CD14-positive monocyte (primary cell): ENCODE measurements around the gene CGNL1. TPM values are rescaled to one million over a fixed set of nuclear protein-coding genes. Genes with fewer than 3 reads are reported as not detected.

ENCODE experiments used
- DNase-seq, 3 donors: peaks; one replicate each; pipeline ENCODE4 v3.0.0-alpha.2; 2011 to 2022
- H2AFZ ChIP-seq: 2 replicates; pipeline ENCODE4 v1.6.0; 2012; ENCODE audit warnings: mild to moderate bottlenecking, low read depth, low read length, inconsistent platforms; ENCODE audit not compliant: insufficient read depth, poor library complexity, severe bottlenecking
- H3K27ac ChIP-seq, 2 donors: 1 replicate in 1 of 2; 2 replicates in 1 of 2; pipeline ENCODE4 v1.5.1; 2012 to 2013; ENCODE audit warnings: low read length in 2 of 2, control low read depth in 1 of 2, inconsistent platforms in 1 of 2, low read depth in 1 of 2, mild to moderate bottlenecking in 1 of 2
- H3K27me3 ChIP-seq, 2 donors: one replicate each; pipeline versions ENCODE4 v1.6.0 to v1.6.1; 2011 to 2013; ENCODE audit warnings: low read length in 2 of 2; ENCODE audit not compliant: control insufficient read depth in 2 of 2, insufficient read depth in 2 of 2
- H3K36me3 ChIP-seq, 2 donors: replicated peaks in 1 of 2; 1 replicate in 1 of 2; 2 replicates in 1 of 2; pipeline versions ENCODE4 v1.5.1 to v1.6.1; 2012 to 2013; ENCODE audit warnings: low read length in 2 of 2, control low read depth in 1 of 2, inconsistent platforms in 1 of 2, mild to moderate bottlenecking in 1 of 2; ENCODE audit not compliant: insufficient read depth in 2 of 2, control insufficient read depth in 1 of 2
- H3K4me1 ChIP-seq, 2 donors: 1 replicate in 1 of 2; 2 replicates in 1 of 2; pipeline versions ENCODE4 v1.5.1 to v1.6.1; 2012 to 2013; ENCODE audit warnings: low read length in 2 of 2, control low read depth in 1 of 2, inconsistent platforms in 1 of 2, mild to moderate bottlenecking in 1 of 2, moderate library complexity in 1 of 2; ENCODE audit not compliant: insufficient read depth in 2 of 2, control insufficient read depth in 1 of 2
- H3K4me2 ChIP-seq: replicated peaks from 2 replicates; pipeline ENCODE3; 2012; ENCODE audit warnings: low read length, moderate library complexity, mild to moderate bottlenecking; ENCODE audit not compliant: poor library complexity, severe bottlenecking; ENCODE audit errors: extremely low read depth
- H3K4me3 ChIP-seq, 3 experiments: fragments of 200-600 bp in 1 of 3; sonication (generic) in 1 of 3; replicated peaks in 1 of 3; 1 replicate in 2 of 3; 2 replicates in 1 of 3; pipeline ENCODE4 v1.5.1; 2011 to 2013; ENCODE audit warnings: low read length in 3 of 3, mild to moderate bottlenecking in 3 of 3, control low read depth in 2 of 3, low read depth in 2 of 3, inconsistent platforms in 1 of 3, moderate library complexity in 1 of 3
- H3K79me2 ChIP-seq: 2 replicates; pipeline ENCODE4 v1.6.0; 2012; ENCODE audit warnings: mild to moderate bottlenecking, control low read depth, inconsistent platforms, low read length, moderate library complexity; ENCODE audit not compliant: insufficient read depth
- H3K9ac ChIP-seq: 2 replicates; pipeline ENCODE4 v1.6.0; 2017; ENCODE audit warnings: low read length, mild to moderate bottlenecking; ENCODE audit not compliant: insufficient read depth, poor library complexity, severe bottlenecking
- H3K9me3 ChIP-seq, 2 donors: replicated peaks in 1 of 2; 1 replicate in 1 of 2; 2 replicates in 1 of 2; pipeline versions ENCODE4 v1.5.1 to v1.6.1; 2012 to 2013; ENCODE audit warnings: low read length in 2 of 2, control low read depth in 1 of 2; ENCODE audit not compliant: control insufficient read depth in 1 of 2, insufficient read depth in 1 of 2
- H4K20me1 ChIP-seq: 2 replicates; pipeline ENCODE4 v1.6.0; 2012; ENCODE audit warnings: mild to moderate bottlenecking, low read length, control low read depth, moderate library complexity; ENCODE audit not compliant: insufficient read depth
- H3K27ac Mint-ChIP-seq, 7 donors: one replicate each; pipeline ENCODE4 v1.8.0; 2020; ENCODE audit warnings: mild to moderate bottlenecking in 7 of 7, mixed read lengths in 7 of 7, moderate library complexity in 6 of 7, inconsistent platforms in 2 of 7
- H3K27me3 Mint-ChIP-seq, 3 donors: one replicate each; pipeline ENCODE4 v1.8.0; 2021 to 2022; ENCODE audit warnings: low read depth in 3 of 3, mild to moderate bottlenecking in 3 of 3, mixed read lengths in 3 of 3, moderate library complexity in 3 of 3, inconsistent platforms in 1 of 3
- H3K36me3 Mint-ChIP-seq, 2 donors: one replicate each; pipeline ENCODE4 v1.8.0; 2020; ENCODE audit warnings: mixed read lengths in 2 of 2, inconsistent platforms in 1 of 2, mild to moderate bottlenecking in 1 of 2
- H3K4me1 Mint-ChIP-seq: one replicate; pipeline ENCODE4 v1.8.0; 2020; ENCODE audit warnings: mild to moderate bottlenecking, mixed read lengths
- H3K4me3 Mint-ChIP-seq, 2 donors: one replicate each; pipeline ENCODE4 v1.8.0; 2020; ENCODE audit warnings: mild to moderate bottlenecking in 2 of 2, mixed read lengths in 2 of 2, moderate library complexity in 1 of 2
- H3K9me3 Mint-ChIP-seq, 7 donors: one replicate each; pipeline ENCODE4 v1.8.0; 2020 to 2022; ENCODE audit warnings: mixed read lengths in 7 of 7, mild to moderate bottlenecking in 6 of 7, moderate library complexity in 6 of 7, inconsistent platforms in 2 of 7
- WGBS: methylation state at CpG from one replicate; pipeline ENCODE4 v1.1.5; 2013; ENCODE audit warnings: missing lambda C conversion rate; ENCODE audit not compliant: insufficient coverage; 5-methylcytosine and 5-hydroxymethylcytosine counted together
- intact Hi-C, 2 donors: fragments of 100-400 bp; cut with micrococcal nuclease; formaldehyde crosslinking; loops; one replicate each; pipeline versions ENCODE4 v1.15.0 to v1.15.1; 2023
- polyA plus RNA-seq, 3 donors: library from polyadenylated mRNA; depleted of rRNA in 1 of 3; unstranded in 2 of 3; stranded (reverse) in 1 of 3; fragments of 300-500 nt in 2 of 3; fragments of >200 nt in 1 of 3; fragmentation: Illumina TruSeq in 2 of 3; gene quantifications; 1 replicate in 2 of 3; 2 replicates in 1 of 3; pipeline ENCODE4 v1.2.3, GENCODE V29; 2012 to 2021
- TF ChIP-seq, protein P1 (sequence below): fragments of 200-600 bp; IDR thresholded peaks from one replicate; pipeline ENCODE4 v1.8.0; 2022; ENCODE audit warnings: antibody characterized with exemption, mild to moderate bottlenecking

Gene CGNL1
- polyA plus RNA-seq, 3 donors = not detected

DNA sequence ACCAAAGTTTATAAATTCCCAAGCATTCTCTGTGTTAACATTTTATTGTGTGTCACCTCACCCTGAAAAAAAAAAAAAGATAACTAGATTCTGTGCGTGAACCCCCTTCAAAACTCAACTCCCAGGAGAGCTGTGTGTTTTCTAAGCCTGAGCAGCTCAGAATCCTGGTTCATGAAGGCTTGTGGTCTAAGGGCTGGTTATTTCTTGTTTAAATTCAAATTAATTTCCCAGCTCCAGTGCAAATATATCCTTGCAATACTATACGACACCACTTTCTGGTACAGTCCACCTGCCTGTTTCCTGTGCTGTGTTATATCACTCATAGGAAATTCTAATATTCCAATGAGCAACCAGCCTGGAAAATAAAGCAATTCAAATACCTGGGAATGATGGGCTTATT lies 192.0 kb downstream of the CGNL1 start:
- no peak overlapping the region for H3K4me3 Mint-ChIP-seq
- Histone ChIP-seq H3K27me3 (peaks cover 0 to 4% of the 10 kb centered on the region in 2 donors), H3K9me3 (no peaks in the 10 kb centered on the region), H3K79me2 (no peaks in the 10 kb centered on the region), H3K9ac (no peak overlapping the region), H3K36me3 (no peaks in the 10 kb centered on the region), H3K27ac (no peak overlapping the region), H4K20me1 (no peaks in the 10 kb centered on the region), H2AFZ (no peak overlapping the region), H3K4me2 (no peak overlapping the region), H3K4me3 (no peak overlapping the region), H3K4me1 (peaks cover 4 to 5% of the 10 kb centered on the region in 2 donors)
- H3K27ac Mint-ChIP-seq = no peak overlapping the region
- peaks cover 15% of the 10 kb centered on the region for H3K4me1 Mint-ChIP-seq
- intact Hi-C loops = no loop called here
- H3K27me3 Mint-ChIP-seq = peaks cover 2 to 9% (median 6%) of the 10 kb centered on the region in 3 donors
- DNase-seq = no peak
- H3K36me3 Mint-ChIP-seq = no peaks in the 10 kb centered on the region
- H3K9me3 Mint-ChIP-seq = peaks cover 0 to 9% (median 0%) of the 10 kb centered on the region in 7 donors
- TF ChIP-seq, protein P1, sequence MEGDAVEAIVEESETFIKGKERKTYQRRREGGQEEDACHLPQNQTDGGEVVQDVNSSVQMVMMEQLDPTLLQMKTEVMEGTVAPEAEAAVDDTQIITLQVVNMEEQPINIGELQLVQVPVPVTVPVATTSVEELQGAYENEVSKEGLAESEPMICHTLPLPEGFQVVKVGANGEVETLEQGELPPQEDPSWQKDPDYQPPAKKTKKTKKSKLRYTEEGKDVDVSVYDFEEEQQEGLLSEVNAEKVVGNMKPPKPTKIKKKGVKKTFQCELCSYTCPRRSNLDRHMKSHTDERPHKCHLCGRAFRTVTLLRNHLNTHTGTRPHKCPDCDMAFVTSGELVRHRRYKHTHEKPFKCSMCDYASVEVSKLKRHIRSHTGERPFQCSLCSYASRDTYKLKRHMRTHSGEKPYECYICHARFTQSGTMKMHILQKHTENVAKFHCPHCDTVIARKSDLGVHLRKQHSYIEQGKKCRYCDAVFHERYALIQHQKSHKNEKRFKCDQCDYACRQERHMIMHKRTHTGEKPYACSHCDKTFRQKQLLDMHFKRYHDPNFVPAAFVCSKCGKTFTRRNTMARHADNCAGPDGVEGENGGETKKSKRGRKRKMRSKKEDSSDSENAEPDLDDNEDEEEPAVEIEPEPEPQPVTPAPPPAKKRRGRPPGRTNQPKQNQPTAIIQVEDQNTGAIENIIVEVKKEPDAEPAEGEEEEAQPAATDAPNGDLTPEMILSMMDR = no peak
- no CpG with 5 or more reads among the region's 2 CpGs for WGBS

DNA sequence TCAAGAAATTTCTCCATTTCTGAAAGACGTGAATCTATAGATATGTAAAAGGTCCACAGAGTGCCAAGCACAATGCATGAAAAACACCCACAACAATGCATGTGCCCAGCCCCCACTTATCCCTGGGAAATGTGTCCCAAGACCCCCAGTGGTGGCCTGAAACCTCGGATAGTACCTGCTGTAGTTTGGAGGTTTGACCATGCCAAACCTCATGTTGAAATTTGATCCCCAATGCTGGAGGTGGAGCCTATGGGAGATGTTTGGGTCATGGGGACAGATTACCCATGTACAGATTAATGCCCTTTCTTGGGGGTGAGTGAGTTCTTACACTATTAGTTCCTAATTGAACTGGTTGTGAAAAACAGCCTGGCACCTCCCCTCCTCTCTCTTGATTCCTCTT lies 194.0 kb downstream of the CGNL1 start:
- H3K4me1 ChIP-seq = peaks cover 1 to 2% of the 10 kb centered on the region in 2 donors
- Mint-ChIP-seq H3K27ac (no peak overlapping the region), H3K9me3 (peaks cover 0 to 9% (median 0%) of the 10 kb centered on the region in 7 donors), H3K27me3 (peaks cover 2 to 3% (median 3%) of the 10 kb centered on the region in 3 donors), H3K4me3 (no peak overlapping the region), H3K4me1 (peaks cover 7% of the 10 kb centered on the region), H3K36me3 (no peaks in the 10 kb centered on the region)
- no peak for DNase-seq
- H4K20me1 ChIP-seq = no peaks in the 10 kb centered on the region
- no peak overlapping the region for H3K9ac ChIP-seq
- H2AFZ ChIP-seq = no peak overlapping the region
- intact Hi-C loops = no loop called here
- no peaks in the 10 kb centered on the region for H3K36me3 ChIP-seq
- no peak overlapping the region for H3K4me3 ChIP-seq
- no peak overlapping the region for H3K27ac ChIP-seq
- TF ChIP-seq, protein P1 = no peak
- WGBS = no CpG with 5 or more reads among the region's 2 CpGs
- no peak overlapping the region for H3K4me2 ChIP-seq
- no peaks in the 10 kb centered on the region for H3K9me3 ChIP-seq
- H3K79me2 ChIP-seq = no peaks in the 10 kb centered on the region
- H3K27me3 ChIP-seq = peaks cover 0 to 1% of the 10 kb centered on the region in 2 donors
